DND-41 (cell line): Measurements from ENCODE around the gene PHF21B.

Experiments used
- ATAC-seq: fragments of 200-7000 bp; cut with Tn5 transposase; 3 replicates; pipeline ENCODE4 v1.9.1; 2021; ENCODE audit warnings: low read depth; ENCODE audit not compliant: insufficient read depth
- DNase-seq: peaks from one replicate; pipeline ENCODE4 v3.0.0-alpha.2; 2020
- H2AFZ ChIP-seq: 2 replicates; pipeline ENCODE4 v1.6.0; 2012; ENCODE audit warnings: low read depth, low read length
- H3K27ac ChIP-seq: 2 replicates; pipeline ENCODE4 v1.5.1; 2012; ENCODE audit warnings: low read length, inconsistent platforms
- H3K27me3 ChIP-seq: fragments of 200-600 bp; sonication (generic); 2 replicates; pipeline ENCODE4 v1.6.0; 2012; ENCODE audit warnings: low read length, mild to moderate bottlenecking, inconsistent platforms; ENCODE audit not compliant: insufficient read depth, poor library complexity
- H3K36me3 ChIP-seq: 2 replicates; pipeline ENCODE4 v1.5.1; 2012; ENCODE audit warnings: low read length, inconsistent platforms; ENCODE audit not compliant: insufficient read depth
- H3K4me1 ChIP-seq: 2 replicates; pipeline ENCODE4 v1.5.1; 2012; ENCODE audit warnings: mild to moderate bottlenecking, low read length; ENCODE audit not compliant: insufficient read depth
- H3K4me2 ChIP-seq: 2 replicates; pipeline ENCODE4 v1.6.0; 2012; ENCODE audit warnings: mild to moderate bottlenecking, moderate library complexity, low read length, inconsistent platforms; ENCODE audit not compliant: insufficient read depth
- H3K4me3 ChIP-seq, 2 experiments: fragments of 200-600 bp in 1 of 2; shearing (Covaris generic) in 1 of 2; 2 replicates each; pipeline ENCODE4 v1.5.1; 2012 to 2016; ENCODE audit warnings: inconsistent platforms in 2 of 2, low read length in 2 of 2, mild to moderate bottlenecking in 2 of 2, low read depth in 1 of 2, moderate library complexity in 1 of 2
- H3K79me2 ChIP-seq: 2 replicates; pipeline ENCODE4 v1.6.0; 2012; ENCODE audit warnings: low read length, inconsistent platforms; ENCODE audit not compliant: insufficient read depth
- H3K9ac ChIP-seq: 2 replicates; pipeline ENCODE4 v1.6.0; 2012; ENCODE audit warnings: low read depth, mild to moderate bottlenecking, inconsistent platforms, low read length, moderate library complexity
- H3K9me3 ChIP-seq: 2 replicates; pipeline ENCODE4 v1.5.1; 2012; ENCODE audit warnings: low read length, moderate library complexity, mild to moderate bottlenecking, inconsistent platforms; ENCODE audit not compliant: insufficient read depth, severe bottlenecking
- H4K20me1 ChIP-seq: 2 replicates; pipeline ENCODE4 v1.6.0; 2012; ENCODE audit warnings: low read length; ENCODE audit not compliant: insufficient read depth
- EZH2 ChIP-seq: IDR thresholded peaks from 3 replicates; pipeline ENCODE4 v1.6.1; 2012; ENCODE audit warnings: borderline replicate concordance, low read depth, mild to moderate bottlenecking, moderate library complexity, low read length, inconsistent platforms; ENCODE audit not compliant: severe bottlenecking
- TF ChIP-seq, protein P1 (sequence below): IDR thresholded peaks from 2 replicates; pipeline ENCODE4 v1.5.1; 2012; ENCODE audit warnings: borderline replicate concordance, low read length, moderate library complexity, mild to moderate bottlenecking; ENCODE audit not compliant: poor library complexity, severe bottlenecking; ENCODE audit errors: extremely low read depth

PHF21B gene

DNA sequence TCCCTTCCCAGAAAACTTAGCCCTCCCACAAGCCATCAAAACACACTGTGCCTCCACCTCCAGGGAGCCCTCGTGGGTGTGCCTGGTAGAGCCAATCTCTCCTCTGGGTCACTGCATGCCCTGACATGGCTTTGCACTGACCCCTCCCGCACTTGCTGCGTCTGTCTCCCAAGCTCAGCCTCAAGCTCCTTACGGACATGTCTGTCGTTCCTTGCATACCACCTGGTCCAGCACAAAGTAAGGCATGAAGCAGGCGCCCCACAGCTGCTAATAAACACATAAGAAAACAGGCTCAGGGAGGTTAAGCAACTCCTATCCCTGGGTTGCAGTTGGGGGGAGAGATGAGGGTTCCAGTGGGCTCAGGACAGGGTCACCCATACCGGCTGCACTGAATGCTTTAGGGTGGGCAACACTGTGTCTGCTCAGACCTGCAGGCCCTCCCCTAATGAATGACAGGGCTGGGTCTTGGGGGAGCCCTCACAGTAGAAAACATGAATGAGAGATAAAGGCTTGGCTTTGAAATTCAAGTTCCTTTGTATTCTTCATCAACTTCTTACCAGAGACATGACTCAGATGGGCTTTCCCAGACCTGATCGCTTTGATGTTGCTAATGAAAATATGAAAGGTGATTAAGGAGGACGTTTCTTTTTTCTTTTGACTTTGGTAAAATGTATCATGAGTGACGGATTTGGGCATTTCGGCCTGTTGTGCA lies 38.0 kb downstream of the PHF21B start:
- TF ChIP-seq EZH2, result no peak
- TF ChIP-seq, protein P1, sequence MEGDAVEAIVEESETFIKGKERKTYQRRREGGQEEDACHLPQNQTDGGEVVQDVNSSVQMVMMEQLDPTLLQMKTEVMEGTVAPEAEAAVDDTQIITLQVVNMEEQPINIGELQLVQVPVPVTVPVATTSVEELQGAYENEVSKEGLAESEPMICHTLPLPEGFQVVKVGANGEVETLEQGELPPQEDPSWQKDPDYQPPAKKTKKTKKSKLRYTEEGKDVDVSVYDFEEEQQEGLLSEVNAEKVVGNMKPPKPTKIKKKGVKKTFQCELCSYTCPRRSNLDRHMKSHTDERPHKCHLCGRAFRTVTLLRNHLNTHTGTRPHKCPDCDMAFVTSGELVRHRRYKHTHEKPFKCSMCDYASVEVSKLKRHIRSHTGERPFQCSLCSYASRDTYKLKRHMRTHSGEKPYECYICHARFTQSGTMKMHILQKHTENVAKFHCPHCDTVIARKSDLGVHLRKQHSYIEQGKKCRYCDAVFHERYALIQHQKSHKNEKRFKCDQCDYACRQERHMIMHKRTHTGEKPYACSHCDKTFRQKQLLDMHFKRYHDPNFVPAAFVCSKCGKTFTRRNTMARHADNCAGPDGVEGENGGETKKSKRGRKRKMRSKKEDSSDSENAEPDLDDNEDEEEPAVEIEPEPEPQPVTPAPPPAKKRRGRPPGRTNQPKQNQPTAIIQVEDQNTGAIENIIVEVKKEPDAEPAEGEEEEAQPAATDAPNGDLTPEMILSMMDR, result no peak
- no peak overlapping the region for H3K4me3 ChIP-seq
- peaks cover 36% of the 10 kb centered on the region for H3K36me3 ChIP-seq
- no peak overlapping the region for H3K27ac ChIP-seq
- no peak for DNase-seq
- peaks cover 72% of the 10 kb centered on the region for H3K79me2 ChIP-seq
- H3K27me3 ChIP-seq, result no peaks in the 10 kb centered on the region
- no peaks in the 10 kb centered on the region for H3K4me1 ChIP-seq
- peaks cover 86% of the 10 kb centered on the region for H4K20me1 ChIP-seq
- H3K4me2 ChIP-seq, result no peak overlapping the region
- no peaks in the 10 kb centered on the region for H3K9me3 ChIP-seq
- no peak overlapping the region for H3K9ac ChIP-seq
- ATAC-seq, result no peak
- H2AFZ ChIP-seq, result no peak overlapping the region

- H3K9ac ChIP-seq, result no peak overlapping the region
- no peaks in the 10 kb centered on the region for H3K4me1 ChIP-seq
- H3K36me3 ChIP-seq, result peaks cover 36% of the 10 kb centered on the region
- H3K27ac ChIP-seq, result no peak overlapping the region
- H3K4me2 ChIP-seq, result no peak overlapping the region
- no peaks in the 10 kb centered on the region for H3K27me3 ChIP-seq
- ATAC-seq (no peak), DNase-seq (no peak)
- no peak overlapping the region for H3K4me3 ChIP-seq
- H4K20me1 ChIP-seq, result peaks cover 86% of the 10 kb centered on the region
- H3K79me2 ChIP-seq, result peaks cover 80% of the 10 kb centered on the region
- no peak overlapping the region for H2AFZ ChIP-seq
- TF ChIP-seq, protein P1, result no peak
- no peak for TF ChIP-seq EZH2
- H3K9me3 ChIP-seq, result no peaks in the 10 kb centered on the region
Observed at GRCh38 chr22:44970291-44970690, 39.5 kb downstream of the PHF21B start.

DNA sequence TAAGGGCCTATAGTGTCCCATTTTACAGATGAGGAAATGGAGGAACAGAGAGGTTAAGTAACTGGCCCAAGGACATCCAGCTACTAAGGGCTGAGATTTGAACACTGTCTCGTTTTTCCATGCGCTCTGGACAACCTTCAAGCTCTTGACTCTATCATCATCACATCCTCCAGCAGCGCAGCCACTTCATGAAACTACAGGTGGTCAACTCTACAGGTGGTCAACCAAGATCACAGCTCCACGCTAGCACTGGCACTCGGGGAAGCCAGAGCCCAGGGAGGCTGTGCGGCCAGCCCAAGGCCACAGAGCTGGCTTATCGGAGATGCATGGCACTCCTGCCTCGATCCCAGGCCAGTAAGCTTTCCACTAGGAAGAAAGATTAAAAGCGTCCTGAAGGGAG lies 40.0 kb downstream of the PHF21B start:
- Histone ChIP-seq H3K4me1 (no peaks in the 10 kb centered on the region), H4K20me1 (peaks cover 86% of the 10 kb centered on the region), H3K27me3 (no peaks in the 10 kb centered on the region), H2AFZ (no peak overlapping the region), H3K79me2 (peaks cover 80% of the 10 kb centered on the region), H3K4me2 (no peak overlapping the region), H3K9ac (no peak overlapping the region), H3K9me3 (no peaks in the 10 kb centered on the region), H3K27ac (no peak overlapping the region), H3K36me3 (peaks cover 36% of the 10 kb centered on the region), H3K4me3 (no peak overlapping the region)
- DNase-seq (no peak), ATAC-seq (no peak)
- TF ChIP-seq, protein P1, result no peak
- no peak for TF ChIP-seq EZH2

- Histone ChIP-seq H3K9ac (no peak overlapping the region), H3K4me1 (no peaks in the 10 kb centered on the region), H3K4me2 (no peak overlapping the region), H3K79me2 (peaks cover 74% of the 10 kb centered on the region), H3K9me3 (no peaks in the 10 kb centered on the region), H3K27ac (no peak overlapping the region), H3K27me3 (no peaks in the 10 kb centered on the region), H3K4me3 (no peak overlapping the region), H3K36me3 (peaks cover 36% of the 10 kb centered on the region), H2AFZ (no peak overlapping the region), H4K20me1 (peaks cover 86% of the 10 kb centered on the region)
- ATAC-seq, result no peak
- TF ChIP-seq EZH2, result no peak
- TF ChIP-seq, protein P1, result peak; percentile 41
- no peak for DNase-seq
Observed at GRCh38 chr22:44968736-44969135, 41.1 kb downstream of the PHF21B start.
